ENCODE measurements around the gene DNAH2.

GRCh38 chr17:7707446-7707845 lies 10.1 kb upstream of the DNAH2 start:
- TF ChIP-seq CTCF (IDR thresholded peaks at IDR 0.05) = no peak
- no peak for TF ChIP-seq POLR2AphosphoS5 (IDR thresholded peaks at IDR 0.05; ENCODE audit: low read depth, low read length)
